Measurements from ENCODE around the gene CUEDC2.

The CUEDC2 gene

GRCh38 chr10:102424145-102424544, 8.2 kb downstream of the CUEDC2 start:
- DNase-seq, result no peak

DNA sequence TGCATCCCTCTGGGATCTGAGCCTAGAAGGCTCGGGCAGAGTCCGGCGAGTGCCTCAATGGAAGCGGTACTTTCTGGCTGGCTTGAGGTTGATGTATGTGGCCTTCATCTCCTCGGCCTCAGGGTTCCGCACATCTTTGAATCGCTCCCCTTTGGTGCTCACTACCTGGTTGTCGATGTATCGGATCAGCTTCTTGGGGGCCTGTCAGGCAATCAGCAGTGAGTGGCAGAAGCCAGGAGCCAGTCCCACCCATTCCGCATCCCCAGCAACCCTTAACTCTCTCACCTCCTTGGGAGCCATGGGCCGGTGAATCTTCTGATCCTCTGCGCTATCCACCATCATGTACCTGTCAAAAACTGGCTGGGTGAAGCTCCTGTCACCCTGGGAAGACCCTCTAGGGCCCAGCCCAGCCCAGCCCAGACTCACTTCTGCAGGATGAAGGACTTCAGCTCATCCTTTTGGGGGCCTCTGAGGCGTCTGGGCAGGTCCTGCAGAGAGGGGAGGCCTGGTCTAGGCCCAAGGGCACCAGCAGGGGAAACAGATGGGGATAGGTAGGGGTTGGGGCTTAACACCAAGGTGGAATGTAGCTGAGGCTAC, 8.9 kb downstream of the CUEDC2 start:
- DNase-seq, result no peak

DNA sequence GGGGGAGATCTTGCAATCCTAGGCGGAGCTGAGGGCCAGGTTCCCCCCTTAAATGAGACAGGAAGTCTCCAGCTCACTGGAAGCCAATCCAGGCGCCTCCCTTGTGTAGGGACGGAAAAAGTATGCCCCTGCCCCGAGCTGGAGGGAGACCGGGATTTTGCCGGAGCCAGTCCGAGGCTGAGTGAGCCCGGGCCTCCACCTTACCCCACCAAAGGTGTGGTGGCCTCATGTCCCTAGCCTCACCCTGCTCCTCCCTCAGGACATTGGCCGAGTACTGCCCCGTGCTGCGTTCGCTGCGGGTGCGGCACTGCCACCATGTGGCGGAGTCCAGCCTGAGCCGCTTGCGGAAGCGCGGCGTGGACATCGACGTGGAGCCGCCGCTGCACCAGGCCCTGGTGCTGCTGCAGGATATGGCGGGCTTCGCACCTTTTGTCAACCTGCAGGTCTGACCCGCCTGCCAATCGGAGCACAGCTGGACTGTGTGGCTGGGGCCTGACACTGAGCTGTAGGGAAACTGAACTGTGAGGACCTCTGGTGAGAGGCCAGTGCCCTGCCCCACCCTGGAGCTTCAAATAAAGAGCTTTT, 9.7 kb downstream of the CUEDC2 start:
- DNase-seq, result peak; percentile 44

GRCh38 chr10:102421757-102422512, 10.4 kb downstream of the CUEDC2 start:
- no peak for DNase-seq

- DNase-seq, result no peak
Measured at GRCh38 chr10:102421507-102421756, 10.9 kb downstream of the CUEDC2 start.

DNA sequence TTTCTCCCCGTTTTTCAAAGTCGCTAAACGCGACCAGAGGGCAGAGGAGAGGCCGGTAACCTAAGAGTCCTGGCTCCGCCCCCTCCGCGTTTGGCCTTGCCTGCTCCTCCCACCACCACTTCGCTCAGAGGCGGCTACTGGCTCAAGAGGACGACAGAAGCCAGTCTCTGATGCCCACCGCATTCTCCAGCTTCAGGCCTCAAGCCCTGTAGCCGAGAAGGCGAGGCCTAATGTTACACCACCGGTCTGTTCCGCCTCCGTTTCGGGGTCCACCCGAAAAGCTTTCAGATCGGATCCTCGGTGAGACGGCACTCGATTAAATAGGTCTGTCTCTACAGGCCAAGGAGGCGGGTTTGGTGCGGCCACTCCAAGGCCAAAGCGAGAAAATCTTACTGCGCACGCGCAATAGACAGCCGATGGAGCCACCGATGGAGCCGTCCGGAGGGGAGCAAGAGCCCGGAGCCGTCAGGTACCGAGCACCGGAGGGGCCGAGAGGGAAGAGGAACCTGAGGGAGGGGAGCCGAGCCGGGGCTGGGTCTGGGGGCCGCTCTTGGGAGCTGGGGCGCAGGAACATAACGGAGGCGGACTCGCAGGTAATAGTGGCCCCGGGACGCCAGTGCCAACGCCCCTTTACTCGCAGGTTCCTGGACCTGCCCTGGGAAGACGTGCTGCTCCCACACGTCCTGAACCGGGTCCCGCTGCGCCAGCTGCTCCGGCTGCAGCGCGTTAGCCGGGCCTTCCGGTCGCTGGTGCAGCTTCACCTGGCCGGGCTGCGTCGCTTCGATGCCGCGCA, 11.5 kb downstream of the CUEDC2 start, which contains the start of gene FBXL15:
Gene FBXL15, plus strand, starts transcription at position 123 of the 793 bp plus-strand sequence. Its CDS starts 294 bp downstream, at position 417.
- DNase-seq, result peak; percentile 95

DNA sequence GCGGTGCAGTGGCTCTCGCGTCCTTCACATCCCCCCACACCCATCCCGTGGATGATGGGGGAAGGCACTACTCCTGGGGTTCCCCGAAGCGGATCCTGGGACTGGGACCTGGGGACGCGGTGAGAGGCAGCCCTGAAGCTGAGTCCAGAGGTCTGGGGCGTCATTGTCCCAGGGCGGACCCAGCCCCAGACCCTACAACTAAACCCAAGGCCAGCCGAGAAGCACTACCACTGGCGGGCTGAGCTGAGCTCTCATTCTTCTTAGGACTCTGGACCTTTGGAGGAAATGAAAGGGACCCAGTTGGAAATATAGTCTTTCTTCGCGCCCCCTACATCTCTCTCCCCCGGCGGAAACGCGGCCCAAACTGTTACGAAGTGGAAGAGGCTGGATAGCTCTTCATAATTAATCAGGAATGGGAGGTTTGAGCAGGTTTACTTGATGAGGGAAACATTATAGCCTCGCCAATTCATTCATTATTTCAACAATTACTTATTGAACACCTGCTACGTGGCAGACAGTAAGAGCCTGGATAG, 12.1 kb downstream of the CUEDC2 start:
- DNase-seq, result no peak

- DNase-seq, result peak; percentile 57
Measured at GRCh38 chr10:102419269-102420180, 12.8 kb downstream of the CUEDC2 start.

GRCh38 chr10:102418622-102419268, 13.6 kb downstream of the CUEDC2 start, which contains the start of gene PSD:
PSD (minus strand) TSS chr10:102418785; CDS start chr10:102417038, 1,747 bp downstream.
- DNase-seq, result no peak

DNA sequence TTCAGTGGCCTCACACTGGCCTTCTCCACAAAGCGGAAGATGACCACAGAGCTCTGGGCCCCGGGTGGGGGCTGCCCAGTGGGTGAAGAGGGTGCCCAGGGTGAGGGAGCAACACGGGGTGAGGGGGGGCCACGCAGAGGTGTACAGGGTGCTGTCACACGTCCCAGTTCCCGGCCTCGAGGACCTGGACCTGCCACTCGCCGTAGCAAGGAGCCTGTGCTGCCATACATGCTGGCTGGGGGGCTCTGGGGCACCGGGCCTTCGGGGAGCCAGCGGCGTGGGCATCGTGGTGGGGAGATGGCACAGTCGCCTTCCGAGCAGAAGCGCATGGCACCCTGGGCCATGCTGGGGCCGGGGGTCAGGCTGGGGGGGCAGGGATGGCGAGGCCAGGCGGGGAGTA, 15.7 kb downstream of the CUEDC2 start:
- no peak for DNase-seq

DNA sequence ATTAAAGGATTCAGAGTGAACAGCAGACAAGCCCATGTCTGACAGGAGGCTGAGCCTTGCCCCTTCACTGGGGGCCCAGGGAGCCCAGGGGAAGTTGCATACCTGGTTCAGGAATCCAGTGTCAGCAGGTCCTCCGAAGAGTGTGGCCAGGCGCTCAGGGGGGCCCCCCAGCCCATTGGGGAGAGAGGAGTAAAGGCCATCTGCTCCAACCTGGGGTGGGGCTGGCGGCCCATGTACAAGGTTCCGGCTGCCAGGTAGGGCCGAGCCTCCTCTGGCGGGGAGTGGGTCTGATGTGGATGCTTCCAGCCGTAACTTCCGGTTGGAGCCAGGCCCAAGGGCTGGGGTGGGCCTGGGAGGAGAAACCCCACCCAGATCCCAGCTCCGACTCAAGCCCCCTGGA, 16.1 kb downstream of the CUEDC2 start:
- no peak for DNase-seq

DNA sequence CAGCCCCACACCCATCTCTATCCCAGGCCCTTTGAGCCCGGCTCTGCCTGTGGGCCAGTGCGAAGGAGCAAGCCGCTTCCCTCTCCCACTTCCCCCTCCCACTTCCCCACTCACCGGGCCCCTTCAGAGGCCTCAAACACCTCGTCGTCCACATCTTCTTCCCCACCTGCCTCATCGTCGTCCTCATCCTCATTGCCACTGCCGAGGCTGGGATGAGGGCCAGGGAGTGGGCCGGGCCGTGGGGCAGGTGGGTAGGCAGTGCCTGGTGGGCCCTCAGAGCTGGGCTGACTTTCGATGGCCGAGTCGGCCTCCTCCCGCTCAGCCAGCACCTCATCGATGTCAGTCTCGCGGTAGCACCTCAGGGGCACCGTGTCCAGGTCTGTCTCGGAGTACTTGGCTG, 17.6 kb downstream of the CUEDC2 start:
- DNase-seq, result no peak

DNA sequence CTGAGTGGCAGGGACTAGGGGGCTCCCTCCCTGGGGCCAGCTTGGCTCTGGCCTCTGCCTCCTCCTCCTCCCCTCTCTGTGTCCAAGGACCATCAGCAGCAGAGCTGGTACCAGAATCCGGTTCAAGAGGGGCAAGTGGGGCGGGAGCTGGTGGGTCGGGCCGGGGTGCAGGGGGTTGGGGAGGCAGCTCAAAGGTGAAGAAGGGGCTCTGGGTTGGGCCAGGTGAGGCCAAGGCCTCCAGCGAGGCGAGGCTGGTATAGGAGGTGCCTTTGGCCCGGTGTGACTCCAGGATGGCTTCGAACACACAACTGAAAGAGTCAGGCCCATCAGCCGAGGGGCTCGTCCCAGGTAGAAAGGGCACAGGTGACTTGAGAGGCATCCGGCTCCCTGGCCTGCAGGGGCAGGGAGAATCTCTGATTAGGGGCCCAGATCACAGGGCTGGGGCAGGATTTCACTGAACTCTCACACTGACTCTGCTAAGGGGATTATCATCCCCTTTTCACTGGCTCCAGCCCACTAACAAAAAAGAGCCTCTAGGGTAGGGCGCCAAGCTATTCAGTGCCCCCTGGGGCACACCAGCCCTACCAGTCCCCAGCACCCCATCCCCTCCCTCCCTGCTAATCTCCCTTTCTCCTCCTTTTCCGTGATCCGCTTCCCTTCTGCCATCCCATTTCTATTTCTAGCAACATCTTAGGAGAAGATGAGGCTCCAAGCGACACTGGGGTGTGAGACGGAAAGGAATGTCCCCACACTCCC, 18.4 kb downstream of the CUEDC2 start:
- no peak for DNase-seq

GRCh38 chr10:102413053-102413705, 19.2 kb downstream of the CUEDC2 start:
- no peak for DNase-seq

- DNase-seq, result no peak
Measured at GRCh38 chr10:102412293-102412692, 20.1 kb downstream of the CUEDC2 start.

DNA sequence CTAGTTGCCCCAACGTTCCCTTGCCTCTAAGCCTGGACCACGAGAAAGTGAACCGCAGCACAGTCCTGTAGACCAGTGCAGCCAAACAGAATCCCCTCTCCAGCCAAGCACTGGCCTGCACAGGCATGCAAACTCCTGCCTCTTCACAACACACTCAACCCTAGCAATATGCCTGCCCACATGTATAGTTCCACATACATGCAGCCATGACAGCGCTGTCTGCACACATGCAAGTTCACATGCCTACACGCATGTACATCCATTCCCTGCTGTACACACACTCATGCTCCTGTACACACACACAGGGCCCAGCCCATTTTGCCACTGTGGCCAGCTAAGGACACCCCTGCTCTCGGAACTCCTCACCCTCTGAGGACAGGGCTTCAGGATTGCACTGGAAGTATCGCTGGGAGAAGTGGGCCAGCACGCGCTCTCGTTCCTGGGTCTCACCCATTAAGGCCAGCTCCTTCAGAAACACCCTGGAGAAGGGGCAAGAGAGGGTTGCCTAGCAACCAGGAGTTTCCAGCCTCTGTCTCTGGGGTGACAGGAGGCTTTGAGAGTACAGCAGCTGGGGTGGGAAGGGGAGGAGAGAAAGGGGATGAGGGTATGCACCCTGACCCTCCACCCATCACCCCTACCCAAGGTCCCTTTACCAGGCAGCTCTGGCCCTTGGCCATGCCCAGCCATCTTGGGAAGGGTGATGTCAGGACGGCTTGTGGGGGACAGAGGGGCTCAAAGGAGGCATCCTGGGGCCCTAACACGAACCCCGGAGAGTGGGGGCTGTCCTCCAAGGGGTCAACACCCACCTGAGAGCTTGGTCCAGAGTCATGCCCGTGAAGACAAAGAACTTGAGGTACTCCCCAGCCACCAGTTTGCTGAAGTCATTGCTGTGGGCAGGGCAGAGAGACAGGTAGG, 20.8 kb downstream of the CUEDC2 start:
- no peak for DNase-seq

- DNase-seq, result no peak
Measured at GRCh38 chr10:102410429-102411073, 21.8 kb downstream of the CUEDC2 start.

GRCh38 chr10:102409604-102410428, 22.6 kb downstream of the CUEDC2 start:
- DNase-seq, result no peak

All from activated gamma-delta T cell treated with Interleukin-2 at 50 U/mL for 16 hours (primary cell).